Adrenal gland (tissue), 12 donors: Measurements from ENCODE around the gene DMD. TPM values are rescaled to one million over a fixed set of nuclear protein-coding genes. Genes with fewer than 3 reads are reported as not detected.

Experiments
- DNase-seq, 7 donors: peaks; one replicate each; pipeline ENCODE4 v3.0.0-alpha.2; 2019 to 2020
- H3K27ac ChIP-seq, 5 donors: fragments of 200-600 bp; sonication (generic) in 4 of 5; 1 replicate in 3 of 5; 2 replicates in 2 of 5; pipeline versions ENCODE4 v1.5.1 to v1.8.0; 2016 to 2020; ENCODE audit warnings: mild to moderate bottlenecking in 1 of 5
- H3K27me3 ChIP-seq: fragments of 200-600 bp; 2 replicates; pipeline ENCODE4 v1.8.0; 2021
- H3K36me3 ChIP-seq, 2 donors: fragments of 200-600 bp; replicated peaks in 1 of 2; 1 replicate in 1 of 2; 2 replicates in 1 of 2; pipeline versions ENCODE4 v1.5.1 to v1.8.0; 2018 to 2022
- H3K4me1 ChIP-seq, 2 donors: fragments of 200-600 bp; replicated peaks in 1 of 2; 1 replicate in 1 of 2; 2 replicates in 1 of 2; pipeline versions ENCODE4 v1.5.1 to v1.8.0; 2018 to 2021
- H3K4me3 ChIP-seq, 4 donors: fragments of 200-600 bp; sonication (generic) in 3 of 4; one replicate each; pipeline ENCODE4 v1.5.1; 2016 to 2018
- H3K9me3 ChIP-seq, 3 donors: fragments of 200-600 bp; sonication (generic) in 1 of 3; replicated peaks in 1 of 3; 1 replicate in 2 of 3; 2 replicates in 1 of 3; pipeline versions ENCODE4 v1.5.1 to v1.8.0; 2016 to 2021
- POLR2A ChIP-seq, 2 donors: fragments of 450-650 bp; IDR thresholded peaks; one replicate each; pipeline ENCODE4 v1.6.1; 2017; ENCODE audit warnings: antibody characterized with exemption in 2 of 2, mild to moderate bottlenecking in 2 of 2, moderate library complexity in 1 of 2
- WGBS, 4 donors: extraction: QIAGEN DNeasy Blood & Tissue Kit in 2 of 4; methylation state at CpG; one replicate each; pipeline versions ENCODE4 v1.1.5 to v1.1.7; 2013 to 2017; 5-methylcytosine and 5-hydroxymethylcytosine counted together
- intact Hi-C, 2 donors: fragments of 100-400 bp; cut with DNase I; formaldehyde crosslinking; loops; one replicate each; pipeline versions ENCODE4 v1.14.1 to v1.15.0; 2022 to 2023
- polyA plus RNA-seq, 3 donors: library from polyadenylated mRNA; stranded (reverse); fragments of 200-250 nt in 2 of 3; fragments of 350-450 nt in 1 of 3; fragmentation: Illumina TruSeq in 1 of 3; extraction: RNeasy Lipid Tissue Mini Kit (QIAGEN cat#74804) in 1 of 3; gene quantifications; one replicate each; pipeline ENCODE4 v1.2.3, GENCODE V29; 2013 to 2014
- total RNA-seq, 9 donors: library from RNA; depleted of rRNA in 4 of 9; stranded (reverse); fragments of >200 nt in 4 of 9; fragments of 120-200 nt in 1 of 9; fragmentation: NEBNext Ultra II Directional in 1 of 9; extraction: Animal tissue kit (Norgen Biotek cat#: 25700) in 1 of 9; gene quantifications; one replicate each; pipeline versions ENCODE4 v1.1.0 to v1.2.4, GENCODE V29; 2013 to 2023
- TF ChIP-seq, protein P1 (sequence below), 6 experiments: fragments of 450-650 bp in 4 of 6; fragments of 200-600 bp in 2 of 6; sonication (generic) in 1 of 6; IDR thresholded peaks; 1 replicate in 5 of 6; 2 replicates in 1 of 6; pipeline versions ENCODE4 v1.5.1 to v1.8.0; 2016 to 2021; ENCODE audit warnings: antibody characterized with exemption in 6 of 6, mild to moderate bottlenecking in 2 of 6, moderate library complexity in 1 of 6
- donor health status: healthy with polysubstance abuse.
- donor health status: Bipolar disorder and iron deficiency.
- donor health status: DM: yes; HTN: yes; CAD: no.
- donor health status: DM: no; HTN: no; CAD: no.
- donor health status: DM: no; HTN: no; CAD: no.
- donor health status: DM: yes; HTN: yes; CAD: no.

DMD gene
- total and polyA plus RNA-seq, 12 donors = 14.6 to 89.7 (median 36.2) TPM

DNA sequence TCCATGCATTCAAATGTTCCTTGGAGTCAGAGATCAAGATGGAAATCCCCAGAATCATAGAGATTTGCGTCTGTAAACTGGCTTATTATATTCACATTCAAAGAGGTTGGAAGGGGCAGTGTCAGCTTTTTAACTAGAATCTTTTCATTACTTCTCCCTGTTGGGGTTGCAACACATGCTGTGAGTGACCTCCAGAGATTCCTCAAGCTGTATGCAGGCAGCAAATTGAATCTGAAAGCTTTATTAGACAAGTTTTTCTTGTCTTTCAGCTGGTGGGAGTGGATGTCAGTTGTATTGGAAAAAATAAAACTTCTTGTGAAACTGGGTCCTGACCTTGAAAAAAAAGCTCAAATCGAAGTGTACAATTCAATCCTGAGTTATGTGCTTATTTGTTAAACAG, 1403.0 kb downstream of the DMD start:
- Histone ChIP-seq H3K9me3 (no peaks in the 10 kb centered on the region), H3K4me3 (no peak overlapping the region), H3K27ac (no peak overlapping the region), H3K27me3 (peaks cover 3% of the 10 kb centered on the region), H3K4me1 (no peaks in the 10 kb centered on the region), H3K36me3 (no peaks in the 10 kb centered on the region)
- no peak for DNase-seq
- intact Hi-C loops = no loop called here
- TF ChIP-seq, protein P1, sequence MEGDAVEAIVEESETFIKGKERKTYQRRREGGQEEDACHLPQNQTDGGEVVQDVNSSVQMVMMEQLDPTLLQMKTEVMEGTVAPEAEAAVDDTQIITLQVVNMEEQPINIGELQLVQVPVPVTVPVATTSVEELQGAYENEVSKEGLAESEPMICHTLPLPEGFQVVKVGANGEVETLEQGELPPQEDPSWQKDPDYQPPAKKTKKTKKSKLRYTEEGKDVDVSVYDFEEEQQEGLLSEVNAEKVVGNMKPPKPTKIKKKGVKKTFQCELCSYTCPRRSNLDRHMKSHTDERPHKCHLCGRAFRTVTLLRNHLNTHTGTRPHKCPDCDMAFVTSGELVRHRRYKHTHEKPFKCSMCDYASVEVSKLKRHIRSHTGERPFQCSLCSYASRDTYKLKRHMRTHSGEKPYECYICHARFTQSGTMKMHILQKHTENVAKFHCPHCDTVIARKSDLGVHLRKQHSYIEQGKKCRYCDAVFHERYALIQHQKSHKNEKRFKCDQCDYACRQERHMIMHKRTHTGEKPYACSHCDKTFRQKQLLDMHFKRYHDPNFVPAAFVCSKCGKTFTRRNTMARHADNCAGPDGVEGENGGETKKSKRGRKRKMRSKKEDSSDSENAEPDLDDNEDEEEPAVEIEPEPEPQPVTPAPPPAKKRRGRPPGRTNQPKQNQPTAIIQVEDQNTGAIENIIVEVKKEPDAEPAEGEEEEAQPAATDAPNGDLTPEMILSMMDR (IDR thresholded peaks at IDR 0.05) = no peak
- no peak for TF ChIP-seq POLR2A (IDR thresholded peaks at IDR 0.05)
- 35 to 51% (median 39%) methylated on average over 2 of the region's 2 CpGs for WGBS, 4 donors

GRCh38 chrX:31807165-31807564, 1404.2 kb downstream of the DMD start:
- Histone ChIP-seq H3K36me3 (no peaks in the 10 kb centered on the region), H3K4me1 (no peaks in the 10 kb centered on the region), H3K27me3 (peaks cover 3% of the 10 kb centered on the region), H3K4me3 (no peak overlapping the region), H3K9me3 (no peaks in the 10 kb centered on the region), H3K27ac (no peak overlapping the region)
- DNase-seq = no peak
- intact Hi-C loops = no loop called here
- WGBS, 4 donors = 72 to 93% (median 80%) methylated on average over 2 of the region's 2 CpGs
- no peak for TF ChIP-seq POLR2A (IDR thresholded peaks at IDR 0.05)
- TF ChIP-seq, protein P1 (IDR thresholded peaks at IDR 0.05) = no peak

DNA sequence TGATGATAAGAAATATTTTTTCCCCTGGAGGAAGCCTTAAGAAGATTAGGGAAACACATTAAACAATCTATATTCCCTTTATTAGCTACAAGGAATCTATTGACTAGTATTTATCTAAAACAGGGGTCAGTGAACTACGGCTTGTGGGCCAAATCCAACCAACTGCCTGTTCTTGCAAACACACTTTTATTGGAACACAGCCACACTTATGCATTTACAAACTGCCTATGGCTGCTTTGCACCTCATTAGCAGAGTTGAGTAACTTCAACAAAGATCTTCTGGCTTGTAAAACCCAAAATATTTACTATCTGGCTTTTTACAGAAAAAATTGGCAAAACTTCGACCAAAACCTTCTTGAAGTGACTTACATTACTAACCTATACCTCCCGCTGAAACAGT, 1405.6 kb downstream of the DMD start:
- WGBS, 4 donors = 72 to 85% (median 80%) methylated on average over 3 of the region's 3 CpGs
- no peaks in the 10 kb centered on the region for H3K4me1 ChIP-seq

GRCh38 chrX:31800219-31800618, 1411.1 kb downstream of the DMD start:
- DNase-seq = no peak
- intact Hi-C loops = no loop called here
- Histone ChIP-seq H3K36me3 (no peaks in the 10 kb centered on the region), H3K27me3 (no peaks in the 10 kb centered on the region), H3K4me3 (no peak overlapping the region), H3K27ac (no peak overlapping the region), H3K4me1 (no peaks in the 10 kb centered on the region), H3K9me3 (no peaks in the 10 kb centered on the region)
- TF ChIP-seq, protein P1 (IDR thresholded peaks at IDR 0.05) = no peak
- TF ChIP-seq POLR2A (IDR thresholded peaks at IDR 0.05) = no peak
- 48 to 89% (median 85%) methylated on average over 1 to 4 of the region's 4 CpGs; no CpG with 5 or more reads in 1 of the 4 donors for WGBS, 4 donors

More for the DNA sequence above, 1405.6 kb downstream of the DMD start:
- intact Hi-C loops = no loop called here
- Histone ChIP-seq H3K27me3 (peaks cover 3% of the 10 kb centered on the region), H3K27ac (no peak overlapping the region), H3K36me3 (no peaks in the 10 kb centered on the region), H3K4me3 (no peak overlapping the region), H3K9me3 (no peaks in the 10 kb centered on the region)
- DNase-seq = no peak
- no peak for TF ChIP-seq POLR2A (IDR thresholded peaks at IDR 0.05)
- TF ChIP-seq, protein P1 (IDR thresholded peaks at IDR 0.05) = no peak
